Calu3 (cell line): ENCODE results near the gene ADGRV1. TPM values are rescaled to one million over a fixed set of nuclear protein-coding genes. Genes with fewer than 3 reads are reported as not detected.

Experiments used
- BruUV-seq: library from RNA; stranded (reverse); fragments of 400-500 nt; replicated peaks from 2 replicates; lab custom pipeline; 2021; lab: Mats Ljungman, UMichigan
- CTCF ChIA-PET: fragments of 300-600 bp; sonication (Branson Sonifier 250); formaldehyde crosslinking; loops from one replicate; lab custom pipeline; 2022; ENCODE audit warnings: antibody characterized with exemption; lab: Charles Lee
- DNase-seq: peaks from one replicate; pipeline ENCODE4 v3.0.0; 2022
- H3K27ac Mint-ChIP-seq: one replicate; pipeline ENCODE4 v1.8.0; 2022; ENCODE audit warnings: mixed read lengths; ENCODE audit not compliant: unreplicated experiment
- H3K27me3 Mint-ChIP-seq: one replicate; pipeline ENCODE4 v1.8.0; 2022; ENCODE audit warnings: mixed read lengths; ENCODE audit not compliant: unreplicated experiment
- H3K36me3 Mint-ChIP-seq: one replicate; pipeline ENCODE4 v1.8.0; 2022; ENCODE audit warnings: mild to moderate bottlenecking, moderate library complexity, mixed read lengths; ENCODE audit not compliant: insufficient read depth, unreplicated experiment
- H3K4me1 Mint-ChIP-seq: one replicate; pipeline ENCODE4 v1.8.0; 2022; ENCODE audit warnings: mild to moderate bottlenecking, low read depth, mixed read lengths; ENCODE audit not compliant: unreplicated experiment
- H3K4me3 Mint-ChIP-seq: one replicate; pipeline ENCODE4 v1.8.0; 2022; ENCODE audit warnings: mild to moderate bottlenecking, low read depth, moderate library complexity, mixed read lengths; ENCODE audit not compliant: unreplicated experiment
- H3K9me3 Mint-ChIP-seq: one replicate; pipeline ENCODE4 v1.8.0; 2022; ENCODE audit warnings: low read depth, mixed read lengths; ENCODE audit not compliant: unreplicated experiment
- CTCF ChIP-seq: fragments of 200-600 bp; IDR thresholded peaks from one replicate; pipeline ENCODE4 v1.8.0; 2022; ENCODE audit warnings: antibody characterized with exemption; ENCODE audit not compliant: unreplicated experiment
- intact Hi-C: fragments of 100-400 bp; cut with micrococcal nuclease; formaldehyde crosslinking; loops from one replicate; pipeline ENCODE4 v1.10.0; 2022; ENCODE audit not compliant: unreplicated experiment
- total RNA-seq: library from RNA; stranded (reverse); gene quantifications from 2 replicates; pipeline ENCODE4 v1.2.3, GENCODE V29; 2022

The ADGRV1 gene
- total RNA-seq, 1 experiment from 2014 or later: 1.8 TPM

DNA sequence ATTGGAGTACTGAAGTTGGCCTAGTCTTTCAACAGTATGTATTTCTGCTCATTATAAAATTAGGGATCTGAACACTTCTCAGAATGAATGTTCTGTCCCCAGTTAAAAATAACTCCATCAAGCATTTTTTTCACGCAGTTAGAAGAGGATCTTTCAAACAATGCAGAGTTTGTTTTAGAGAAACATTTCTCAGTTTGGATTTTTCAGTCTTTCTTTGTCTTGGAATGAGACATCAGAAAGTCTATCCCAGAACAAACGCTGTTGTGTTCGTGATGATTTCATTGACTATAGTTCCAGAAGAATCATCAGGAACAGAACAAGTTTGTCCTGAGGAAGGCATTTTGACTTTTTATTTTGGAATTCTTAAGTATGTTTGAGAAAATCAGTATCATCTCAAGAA, 605.8 kb downstream of the ADGRV1 start:
- CTCF ChIA-PET: no interaction called here
- TF ChIP-seq CTCF: no peak
- H3K27me3 Mint-ChIP-seq: no peaks in the 10 kb centered on the region
- no peaks in the 10 kb centered on the region for H3K9me3 Mint-ChIP-seq
- H3K4me1 Mint-ChIP-seq: peaks cover 45% of the 10 kb centered on the region
- H3K4me3 Mint-ChIP-seq: no peak overlapping the region
- peak overlapping the region; percentile 53 for H3K27ac Mint-ChIP-seq
- intact Hi-C loops: loop anchor here (5.0 kb wide), 2 partner anchors 62 to 218 kb away; partner anchors contain the start of gene ARRDC3
- peaks cover 15% of the 10 kb centered on the region for H3K36me3 Mint-ChIP-seq
- BruUV-seq: no TSS peak
- no peak for DNase-seq

DNA sequence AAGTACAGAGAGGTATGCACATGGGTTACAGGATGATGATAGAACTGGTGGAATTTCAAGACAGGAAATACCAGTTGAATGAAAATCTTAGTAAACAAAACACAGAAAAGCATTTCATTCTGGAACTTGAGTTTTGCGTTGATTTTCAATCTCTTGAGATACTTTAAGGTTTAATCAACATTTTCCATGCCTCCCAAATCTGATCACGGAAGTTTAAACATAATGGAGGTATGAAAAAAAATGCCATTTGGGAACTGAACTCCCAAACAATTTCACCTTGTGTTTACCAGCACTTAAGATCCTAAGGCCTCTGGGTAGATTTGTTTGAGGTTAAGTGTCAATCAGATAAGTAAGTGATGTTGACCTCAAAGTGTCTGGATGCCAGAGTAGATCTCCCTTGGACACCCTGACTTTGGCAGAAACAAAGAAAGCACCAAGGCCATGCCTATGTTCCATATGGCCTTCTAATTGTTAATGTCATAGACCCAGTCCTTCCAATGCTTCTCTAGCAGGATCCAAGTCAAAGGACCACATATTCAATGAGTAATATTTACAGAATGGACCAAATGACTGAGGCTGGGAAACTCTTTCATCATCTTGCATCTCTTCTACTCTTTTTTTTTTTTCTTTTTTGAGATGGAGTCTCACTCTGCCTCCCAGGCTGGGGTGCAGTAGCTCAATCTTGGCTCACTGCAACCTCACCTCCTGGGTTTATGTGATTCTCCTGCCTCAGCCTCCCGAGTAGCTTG, 607.6 kb downstream of the ADGRV1 start:
- intact Hi-C loops: no loop called here
- TF ChIP-seq CTCF: no peak
- peak overlapping the region; percentile 29 for H3K27ac Mint-ChIP-seq
- DNase-seq: no peak
- no peaks in the 10 kb centered on the region for H3K27me3 Mint-ChIP-seq
- CTCF ChIA-PET: no interaction called here
- H3K9me3 Mint-ChIP-seq: no peaks in the 10 kb centered on the region
- H3K4me1 Mint-ChIP-seq: peaks cover 57% of the 10 kb centered on the region
- BruUV-seq: no TSS peak
- no peak overlapping the region for H3K4me3 Mint-ChIP-seq
- H3K36me3 Mint-ChIP-seq: peaks cover 15% of the 10 kb centered on the region

GRCh38 chr5:91168859-91169258, 610.3 kb downstream of the ADGRV1 start:
- Mint-ChIP-seq H3K9me3 (no peaks in the 10 kb centered on the region), H3K4me3 (no peak overlapping the region), H3K27me3 (no peaks in the 10 kb centered on the region), H3K4me1 (peaks cover 44% of the 10 kb centered on the region), H3K27ac (no peak overlapping the region), H3K36me3 (no peaks in the 10 kb centered on the region)
- CTCF ChIA-PET: no interaction called here
- intact Hi-C loops: no loop called here
- TF ChIP-seq CTCF: no peak
- no peak for DNase-seq
- no TSS peak for BruUV-seq

GRCh38 chr5:91170266-91170665, 611.7 kb downstream of the ADGRV1 start:
- intact Hi-C loops: no loop called here
- no TSS peak for BruUV-seq
- peak overlapping the region; percentile 56 for H3K27ac Mint-ChIP-seq
- H3K4me3 Mint-ChIP-seq: no peak overlapping the region
- no peak for DNase-seq
- TF ChIP-seq CTCF: no peak
- H3K9me3 Mint-ChIP-seq: no peaks in the 10 kb centered on the region
- CTCF ChIA-PET: no interaction called here
- no peaks in the 10 kb centered on the region for H3K27me3 Mint-ChIP-seq
- H3K36me3 Mint-ChIP-seq: no peaks in the 10 kb centered on the region
- H3K4me1 Mint-ChIP-seq: peaks cover 36% of the 10 kb centered on the region
